ENCODE data around the gene PRKAR1A.
"Not testable (repeated sequence)": the region's sequence is repeated elsewhere in the genome, so short reads cannot be mapped to it uniquely, and the experiment has no call there.

Gene PRKAR1A

GRCh38 chr17:68581863-68582645 is 69.8 kb downstream of the PRKAR1A start:
- DNase-seq = no peak

GRCh38 chr17:68582867-68583266 is 70.6 kb downstream of the PRKAR1A start:
- DNase-seq = not testable (repeated sequence)

GRCh38 chr17:68584581-68585303 is 72.5 kb downstream of the PRKAR1A start:
- no peak for DNase-seq

GRCh38 chr17:68585643-68586042 is 73.4 kb downstream of the PRKAR1A start:
- no peak for DNase-seq

- no peak for DNase-seq
Measured at GRCh38 chr17:68587026-68587425, 74.8 kb downstream of the PRKAR1A start.

GRCh38 chr17:68587847-68588246 is 75.6 kb downstream of the PRKAR1A start:
- no peak for DNase-seq

GRCh38 chr17:68588362-68588761 is 76.1 kb downstream of the PRKAR1A start:
- no peak for DNase-seq

- no peak for DNase-seq
Measured at GRCh38 chr17:68589086-68589485, 76.9 kb downstream of the PRKAR1A start.

GRCh38 chr17:68591583-68591982 is 79.4 kb downstream of the PRKAR1A start:
- no peak for DNase-seq

- no peak for DNase-seq
Measured at GRCh38 chr17:68592009-68592408, 79.8 kb downstream of the PRKAR1A start.

- DNase-seq = no peak
Measured at GRCh38 chr17:68592682-68593641, 80.7 kb downstream of the PRKAR1A start.

- DNase-seq = no peak
Measured at GRCh38 chr17:68594552-68594951, 82.3 kb downstream of the PRKAR1A start.

- no peak for DNase-seq
Measured at GRCh38 chr17:68595496-68595895, 83.3 kb downstream of the PRKAR1A start.

GRCh38 chr17:68595986-68596385 is 83.8 kb downstream of the PRKAR1A start:
- DNase-seq = no peak

- DNase-seq = no peak
Measured at GRCh38 chr17:68596411-68596945, 84.2 kb downstream of the PRKAR1A start.

- no peak for DNase-seq
Measured at GRCh38 chr17:68598074-68598473, 85.8 kb downstream of the PRKAR1A start.

- DNase-seq = no peak
Measured at GRCh38 chr17:68598545-68598961, 86.3 kb downstream of the PRKAR1A start.

- no peak for DNase-seq
Measured at GRCh38 chr17:68599091-68599490, 86.9 kb downstream of the PRKAR1A start.

GRCh38 chr17:68599552-68600066 is 87.4 kb downstream of the PRKAR1A start:
- no peak for DNase-seq

GRCh38 chr17:68600067-68600930 is 88.1 kb downstream of the PRKAR1A start:
- DNase-seq = peak; percentile 19
